Measurements from ENCODE around the gene PMM1. TPM values are rescaled to one million over a fixed set of nuclear protein-coding genes. Genes with fewer than 3 reads are reported as not detected.
"Not testable (repeated sequence)": the region's sequence is repeated elsewhere in the genome, so short reads cannot be mapped to it uniquely, and the experiment has no call there.

Gene PMM1
- total RNA-seq, 4 donors from 2014 or later, result 55.5 to 88.1 (median 83.5) TPM

DNA sequence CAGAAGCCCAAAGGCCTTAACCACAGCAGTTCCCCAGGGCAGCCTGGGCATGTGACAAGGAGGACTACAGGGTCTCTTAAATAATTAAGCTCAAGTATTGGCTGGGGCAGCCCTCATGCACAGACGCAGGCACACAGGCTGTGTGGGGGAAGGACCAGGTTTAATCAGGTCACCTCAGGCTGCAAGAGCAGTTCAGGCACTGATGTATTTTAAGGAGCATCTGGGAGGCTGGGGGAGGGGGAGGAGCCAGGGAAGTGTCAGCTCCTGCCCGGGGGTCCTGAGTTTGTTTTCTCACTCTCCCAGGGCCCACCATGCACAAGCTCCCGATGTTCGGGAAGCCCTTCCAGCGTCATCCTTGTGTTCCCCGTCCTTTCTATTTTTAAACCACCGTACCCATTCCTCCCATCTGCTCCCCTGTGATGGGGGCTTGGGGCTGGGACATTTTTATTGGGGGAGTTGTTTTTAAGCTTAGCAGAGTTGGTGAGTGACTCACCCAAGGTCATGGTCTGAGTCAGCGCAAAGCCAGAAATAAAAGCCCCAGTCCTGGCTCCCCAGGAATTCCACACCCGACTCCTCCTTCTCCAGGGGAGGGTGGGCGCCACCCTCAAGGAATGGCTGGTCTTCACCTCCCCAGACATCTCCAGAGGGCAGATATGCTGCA, 26.5 kb downstream of the PMM1 start:
- DNase-seq (ENCODE audit: low spot score in 2 of 2), result no peak
- Histone ChIP-seq H3K9me3 (no peaks in the 10 kb centered on the region), H3K27ac (peak overlapping the region in 2 of 4 donors; percentile 60 to 64), H3K4me3 (no peak overlapping the region), H3K36me3 (no peaks in the 10 kb centered on the region), H3K4me1 (peaks cover 0 to 45% (median 5%) of the 10 kb centered on the region in 4 donors), H3K27me3 (no peaks in the 10 kb centered on the region)
- TF ChIP-seq POLR2A (IDR thresholded peaks at IDR 0.05) (no peak), CTCF (IDR thresholded peaks at IDR 0.05) (no peak), EP300 (IDR thresholded peaks at IDR 0.05) (no peak)
- WGBS, 2 donors, result 32 to 41% methylated on average over 8 to 10 of the region's 10 CpGs

- Histone ChIP-seq H3K27ac (peak overlapping the region in 2 of 4 donors; percentile 60 to 64), H3K36me3 (no peaks in the 10 kb centered on the region), H3K9me3 (no peaks in the 10 kb centered on the region), H3K4me3 (peak overlapping the region in 1 of 4 donors; percentile 30), H3K4me1 (peaks cover 0 to 51% (median 12%) of the 10 kb centered on the region in 4 donors), H3K27me3 (no peaks in the 10 kb centered on the region)
- DNase-seq (ENCODE audit: low spot score in 2 of 2), result no peak
- WGBS, 2 donors, result 77 to 87% methylated on average over 2 to 4 of the region's 4 CpGs
- TF ChIP-seq CTCF (IDR thresholded peaks at IDR 0.05), result no peak
- TF ChIP-seq POLR2A (IDR thresholded peaks at IDR 0.05), result no peak
- no peak for TF ChIP-seq EP300 (IDR thresholded peaks at IDR 0.05)
These were observed 27.2 kb downstream of the PMM1 start for GRCh38 chr22:41562461-41562860.

DNA sequence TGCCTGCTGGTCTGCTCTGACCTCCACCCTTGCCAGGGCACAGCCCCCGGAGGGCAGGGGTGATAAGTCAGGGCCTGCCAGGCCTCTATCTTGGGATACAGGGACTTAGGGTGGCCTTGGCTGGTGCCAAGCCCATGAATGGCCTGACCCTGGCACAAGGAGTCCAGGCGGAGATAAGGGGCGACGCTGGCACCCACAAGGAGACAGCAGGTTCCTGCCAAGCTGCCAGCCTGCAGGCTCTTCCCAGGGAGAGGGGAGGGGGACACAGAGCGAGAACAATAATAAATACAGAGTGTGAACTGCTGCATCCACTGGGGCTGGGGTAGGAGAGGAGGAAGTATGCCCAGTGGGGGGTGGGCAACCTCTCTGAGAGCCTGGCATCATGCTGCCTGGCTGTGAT, 27.9 kb downstream of the PMM1 start:
- no peaks in the 10 kb centered on the region for H3K27me3 ChIP-seq
- 40 to 74% methylated on average over 5 of the region's 5 CpGs for WGBS, 2 donors
- peak overlapping the region in 1 of 4 donors; percentile 30 for H3K4me3 ChIP-seq
- H3K36me3 ChIP-seq, result no peaks in the 10 kb centered on the region
- H3K27ac ChIP-seq, result peak overlapping the region in 2 of 4 donors; percentile 28 to 64
- H3K9me3 ChIP-seq, result no peaks in the 10 kb centered on the region
- H3K4me1 ChIP-seq, result peaks cover 0 to 51% (median 16%) of the 10 kb centered on the region in 4 donors
- no peak for TF ChIP-seq CTCF (IDR thresholded peaks at IDR 0.05)
- no peak for TF ChIP-seq EP300 (IDR thresholded peaks at IDR 0.05)
- TF ChIP-seq POLR2A (IDR thresholded peaks at IDR 0.05), result no peak
- no peak for DNase-seq (ENCODE audit: low spot score in 2 of 2)

GRCh38 chr22:41561335-41561734, 28.3 kb downstream of the PMM1 start:
- DNase-seq (ENCODE audit: low spot score in 2 of 2), result no peak
- H3K9me3 ChIP-seq, result no peaks in the 10 kb centered on the region
- TF ChIP-seq CTCF (IDR thresholded peaks at IDR 0.05) (no peak), POLR2A (IDR thresholded peaks at IDR 0.05) (no peak), EP300 (IDR thresholded peaks at IDR 0.05) (no peak)
- no peaks in the 10 kb centered on the region for H3K27me3 ChIP-seq
- 44 to 59% methylated on average over 3 to 10 of the region's 10 CpGs for WGBS, 2 donors
- H3K4me3 ChIP-seq, result peak overlapping the region in 2 of 4 donors; percentile 6 to 30
- H3K36me3 ChIP-seq, result no peaks in the 10 kb centered on the region
- peaks cover 0 to 54% (median 20%) of the 10 kb centered on the region in 4 donors for H3K4me1 ChIP-seq
- peak overlapping the region in 2 of 4 donors; percentile 28 to 64 for H3K27ac ChIP-seq

- Histone ChIP-seq H3K27me3 (no peaks in the 10 kb centered on the region), H3K36me3 (no peaks in the 10 kb centered on the region), H3K9me3 (no peaks in the 10 kb centered on the region), H3K4me1 (peaks cover 0 to 51% (median 21%) of the 10 kb centered on the region in 4 donors), H3K27ac (peak overlapping the region in 1 of 4 donors; percentile 64), H3K4me3 (no peak overlapping the region)
- TF ChIP-seq EP300 (IDR thresholded peaks at IDR 0.05), result no peak
- no peak for TF ChIP-seq POLR2A (IDR thresholded peaks at IDR 0.05)
- TF ChIP-seq CTCF (IDR thresholded peaks at IDR 0.05), result no peak
- DNase-seq (ENCODE audit: low spot score in 2 of 2), result no peak
- 64 to 65% methylated on average over 6 of the region's 6 CpGs for WGBS, 2 donors
These were observed 29.6 kb downstream of the PMM1 start for GRCh38 chr22:41560095-41560471.

GRCh38 chr22:41558241-41558630, 31.4 kb downstream of the PMM1 start:
- H3K36me3 ChIP-seq; H3K9me3 ChIP-seq; H3K4me3 ChIP-seq; H3K27me3 ChIP-seq; DNase-seq (ENCODE audit: low spot score in 2 of 2): not testable (repeated sequence)
- 85 to 86% methylated on average over 13 of the region's 13 CpGs for WGBS, 2 donors
- H3K4me1 ChIP-seq, result peaks cover 0 to 47% (median 21%) of the 10 kb centered on the region in 4 donors
- H3K27ac ChIP-seq, result peak overlapping the region in 2 of 4 donors; percentile 73 to 82
